Caco-2 (cell line): Measurements from ENCODE around the gene TMEM176A. TPM values are rescaled to one million over a fixed set of nuclear protein-coding genes. Genes with fewer than 3 reads are reported as not detected.

ENCODE experiments used
- BruUV-seq: library from RNA; stranded (reverse); fragments of 400-500 nt; replicated peaks from 2 replicates; lab custom pipeline; 2021; lab: Mats Ljungman, UMichigan
- CTCF ChIA-PET: fragments of 300-600 bp; sonication (Branson Sonifier 250); formaldehyde crosslinking; loops from one replicate; lab custom pipeline; 2022; ENCODE audit warnings: antibody characterized with exemption; lab: Charles Lee
- POLR2A ChIA-PET: fragments of 300-600 bp; sonication (Branson Sonifier 250); formaldehyde crosslinking; loops from one replicate; lab custom pipeline; 2022; ENCODE audit warnings: antibody characterized with exemption; lab: Charles Lee
- DNase-seq, 2 experiments: peaks; one replicate each; pipeline versions ENCODE4 v3.0.0 to v3.0.0-alpha.2; 2020 to 2022
- H3K27me3 ChIP-seq: replicated peaks from 2 replicates; pipeline ENCODE4 v1.6.0; 2011; ENCODE audit warnings: low read length; ENCODE audit not compliant: control insufficient read depth, insufficient read depth
- H3K36me3 ChIP-seq: 2 replicates; pipeline ENCODE4 v1.5.1; 2011; ENCODE audit warnings: low read length; ENCODE audit not compliant: control insufficient read depth, insufficient read depth
- H3K4me1 ChIP-seq: fragments of 250-450 bp; sonication (Bioruptor Pico); 2 replicates; pipeline ENCODE4 v1.5.1; 2020; ENCODE audit warnings: mild to moderate bottlenecking
- H3K4me3 ChIP-seq: 2 replicates; pipeline ENCODE4 v1.5.1; 2011; ENCODE audit warnings: low read depth, mild to moderate bottlenecking, control low read depth, low read length
- H3K9me3 ChIP-seq: fragments of 250-450 bp; sonication (Bioruptor Pico); 2 replicates; pipeline ENCODE4 v1.5.1; 2020; ENCODE audit warnings: mild to moderate bottlenecking, moderate library complexity
- H3K27ac Mint-ChIP-seq: one replicate; pipeline ENCODE4 v1.8.0; 2022; ENCODE audit warnings: mixed read lengths; ENCODE audit not compliant: unreplicated experiment
- H3K27me3 Mint-ChIP-seq: one replicate; pipeline ENCODE4 v1.8.0; 2022; ENCODE audit warnings: mixed read lengths; ENCODE audit not compliant: insufficient read depth, unreplicated experiment
- H3K36me3 Mint-ChIP-seq: one replicate; pipeline ENCODE4 v1.8.0; 2022; ENCODE audit warnings: mild to moderate bottlenecking, mixed read lengths; ENCODE audit not compliant: insufficient read depth, unreplicated experiment
- H3K4me1 Mint-ChIP-seq: one replicate; pipeline ENCODE4 v1.8.0; 2022; ENCODE audit warnings: low read depth, mixed read lengths; ENCODE audit not compliant: unreplicated experiment
- H3K4me3 Mint-ChIP-seq: one replicate; pipeline ENCODE4 v1.8.0; 2022; ENCODE audit warnings: mild to moderate bottlenecking, moderate library complexity, mixed read lengths; ENCODE audit not compliant: unreplicated experiment
- H3K9me3 Mint-ChIP-seq: one replicate; pipeline ENCODE4 v1.8.0; 2022; ENCODE audit warnings: mixed read lengths; ENCODE audit not compliant: unreplicated experiment
- intact Hi-C: fragments of 100-400 bp; cut with micrococcal nuclease; formaldehyde crosslinking; loops from one replicate; pipeline ENCODE4 v1.10.0; 2022; ENCODE audit not compliant: unreplicated experiment
- total RNA-seq: library from RNA; stranded (reverse); gene quantifications from 2 replicates; pipeline ENCODE4 v1.2.3, GENCODE V29; 2022
- TF ChIP-seq, protein P1 (sequence below), 2 experiments: fragments of 200-600 bp in 1 of 2; IDR thresholded peaks; 1 replicate in 1 of 2; 2 replicates in 1 of 2; pipeline versions ENCODE4 v1.5.1 to v1.8.0; 2011 to 2022; ENCODE audit warnings: antibody characterized with exemption in 1 of 2, control low read depth in 1 of 2, inconsistent platforms in 1 of 2, low read depth in 1 of 2, low read length in 1 of 2, mild to moderate bottlenecking in 1 of 2, moderate library complexity in 1 of 2; ENCODE audit not compliant: insufficient read depth in 1 of 2, severe bottlenecking in 1 of 2, unreplicated experiment in 1 of 2

Gene TMEM176A
- total RNA-seq, 1 experiment from 2014 or later: 49.6 TPM

- TF ChIP-seq, protein P1, sequence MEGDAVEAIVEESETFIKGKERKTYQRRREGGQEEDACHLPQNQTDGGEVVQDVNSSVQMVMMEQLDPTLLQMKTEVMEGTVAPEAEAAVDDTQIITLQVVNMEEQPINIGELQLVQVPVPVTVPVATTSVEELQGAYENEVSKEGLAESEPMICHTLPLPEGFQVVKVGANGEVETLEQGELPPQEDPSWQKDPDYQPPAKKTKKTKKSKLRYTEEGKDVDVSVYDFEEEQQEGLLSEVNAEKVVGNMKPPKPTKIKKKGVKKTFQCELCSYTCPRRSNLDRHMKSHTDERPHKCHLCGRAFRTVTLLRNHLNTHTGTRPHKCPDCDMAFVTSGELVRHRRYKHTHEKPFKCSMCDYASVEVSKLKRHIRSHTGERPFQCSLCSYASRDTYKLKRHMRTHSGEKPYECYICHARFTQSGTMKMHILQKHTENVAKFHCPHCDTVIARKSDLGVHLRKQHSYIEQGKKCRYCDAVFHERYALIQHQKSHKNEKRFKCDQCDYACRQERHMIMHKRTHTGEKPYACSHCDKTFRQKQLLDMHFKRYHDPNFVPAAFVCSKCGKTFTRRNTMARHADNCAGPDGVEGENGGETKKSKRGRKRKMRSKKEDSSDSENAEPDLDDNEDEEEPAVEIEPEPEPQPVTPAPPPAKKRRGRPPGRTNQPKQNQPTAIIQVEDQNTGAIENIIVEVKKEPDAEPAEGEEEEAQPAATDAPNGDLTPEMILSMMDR (IDR thresholded peaks at IDR 0.05; ENCODE audit: insufficient read depth in 1 of 2, low read depth in 1 of 2, low read length in 1 of 2, severe bottlenecking in 1 of 2, unreplicated experiment in 1 of 2): no peak
Observed at GRCh38 chr7:150835019-150835418, 34.5 kb downstream of the TMEM176A start.

DNA sequence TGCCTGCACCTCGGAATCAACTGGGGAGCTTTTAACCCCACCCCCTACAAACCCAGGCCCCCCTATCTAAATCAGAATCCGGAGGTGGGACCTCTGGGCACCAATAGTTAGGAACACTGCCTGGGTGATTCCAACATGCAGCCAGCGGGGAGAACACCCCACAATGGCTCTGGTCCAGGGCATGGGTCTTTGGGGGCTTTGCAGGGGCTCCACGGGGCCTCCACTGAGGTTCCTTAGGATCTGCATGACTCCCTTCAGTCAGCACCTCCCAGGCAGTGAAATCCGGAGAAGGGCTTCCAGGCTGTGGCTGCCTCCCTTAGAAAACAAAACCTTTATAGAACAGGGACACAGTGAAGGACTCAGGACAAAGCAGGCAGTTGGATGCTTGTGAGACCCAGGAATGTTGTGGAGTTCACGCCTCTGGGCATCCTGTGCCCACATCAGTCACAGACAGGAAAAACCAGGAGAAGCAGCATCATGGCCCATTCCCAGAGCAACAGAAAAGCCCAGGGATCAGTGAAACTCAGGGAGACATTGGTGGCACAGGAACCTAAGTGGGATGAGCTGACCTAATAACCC, 35.2 kb downstream of the TMEM176A start:
- no TSS peak for BruUV-seq
- H3K9me3 Mint-ChIP-seq: no peaks in the 10 kb centered on the region
- peaks cover 5% of the 10 kb centered on the region for H3K4me1 Mint-ChIP-seq
- H3K27me3 ChIP-seq: no peaks in the 10 kb centered on the region
- POLR2A ChIA-PET: no interaction called here
- no peak overlapping the region for H3K4me3 ChIP-seq
- H3K4me3 Mint-ChIP-seq: no peak overlapping the region
- H3K36me3 Mint-ChIP-seq: no peaks in the 10 kb centered on the region
- DNase-seq: no peak
- no peaks in the 10 kb centered on the region for H3K9me3 ChIP-seq
- intact Hi-C loops: no loop called here
- CTCF ChIA-PET: no interaction called here
- no peaks in the 10 kb centered on the region for H3K36me3 ChIP-seq
- TF ChIP-seq, protein P1 (IDR thresholded peaks at IDR 0.05; ENCODE audit: insufficient read depth in 1 of 2, low read depth in 1 of 2, low read length in 1 of 2, severe bottlenecking in 1 of 2, unreplicated experiment in 1 of 2): no peak
- no peak overlapping the region for H3K27ac Mint-ChIP-seq
- no peaks in the 10 kb centered on the region for H3K27me3 Mint-ChIP-seq
- H3K4me1 ChIP-seq: peaks cover 6% of the 10 kb centered on the region

More at GRCh38 chr7:150835019-150835418, 34.5 kb downstream of the TMEM176A start:
- H3K9me3 ChIP-seq: no peaks in the 10 kb centered on the region
- Mint-ChIP-seq H3K4me1 (peaks cover 13% of the 10 kb centered on the region), H3K27ac (no peak overlapping the region), H3K36me3 (no peaks in the 10 kb centered on the region), H3K27me3 (no peaks in the 10 kb centered on the region), H3K4me3 (no peak overlapping the region), H3K9me3 (no peaks in the 10 kb centered on the region)
- intact Hi-C loops: no loop called here
- ChIA-PET POLR2A (no interaction called here), CTCF (no interaction called here)
- no TSS peak for BruUV-seq
- no peaks in the 10 kb centered on the region for H3K36me3 ChIP-seq
- no peaks in the 10 kb centered on the region for H3K27me3 ChIP-seq
- DNase-seq: no peak
- peaks cover 12% of the 10 kb centered on the region for H3K4me1 ChIP-seq
- no peak overlapping the region for H3K4me3 ChIP-seq

DNA sequence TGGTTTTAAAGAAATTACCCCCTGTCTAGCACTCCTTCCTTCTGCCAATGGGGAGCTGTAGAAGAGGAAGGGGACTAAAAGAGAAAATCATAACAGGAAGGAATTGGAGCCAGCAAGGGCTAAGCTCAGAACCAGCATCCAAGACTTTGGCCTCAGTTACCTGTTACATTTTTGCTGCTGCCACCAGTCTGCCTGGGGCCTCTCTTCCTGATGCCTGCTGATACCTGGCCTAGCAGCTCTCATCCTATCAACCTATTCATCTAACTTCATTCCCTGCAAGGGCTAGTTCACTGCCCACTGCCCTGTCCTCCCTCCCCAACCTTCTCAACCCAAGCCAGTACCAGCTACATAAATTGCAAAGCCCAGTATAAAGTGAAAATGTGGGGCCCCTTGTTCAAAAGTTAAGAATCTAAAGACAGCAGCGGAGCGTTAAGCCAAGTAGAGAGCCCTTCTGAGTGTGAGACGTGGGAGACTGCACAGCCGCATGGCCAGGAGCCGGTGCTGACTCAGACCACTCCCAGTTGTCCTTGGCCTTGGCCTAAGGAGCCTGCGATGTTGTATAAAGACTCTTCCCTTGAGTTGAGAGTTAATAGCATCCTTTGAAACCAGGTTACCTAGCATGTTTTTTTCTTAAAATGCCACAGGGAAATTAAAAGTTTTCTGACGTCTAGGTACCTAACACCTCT, 38.5 kb downstream of the TMEM176A start:
- Mint-ChIP-seq H3K36me3 (no peaks in the 10 kb centered on the region), H3K4me3 (no peak overlapping the region), H3K27me3 (no peaks in the 10 kb centered on the region), H3K4me1 (no peaks in the 10 kb centered on the region), H3K9me3 (no peaks in the 10 kb centered on the region), H3K27ac (no peak overlapping the region)
- intact Hi-C loops: no loop called here
- H3K4me1 ChIP-seq: no peaks in the 10 kb centered on the region
- DNase-seq: no peak
- ChIA-PET POLR2A (no interaction called here), CTCF (interaction anchor here (0.6 kb wide), 1 partner anchor 55 kb away, joined by 4 read pairs; no protein-coding TSS in a partner anchor)
- no peak overlapping the region for H3K4me3 ChIP-seq
- H3K9me3 ChIP-seq: no peaks in the 10 kb centered on the region
- no peaks in the 10 kb centered on the region for H3K27me3 ChIP-seq
- BruUV-seq: no TSS peak
- TF ChIP-seq, protein P1 (IDR thresholded peaks at IDR 0.05; ENCODE audit: insufficient read depth in 1 of 2, low read depth in 1 of 2, low read length in 1 of 2, severe bottlenecking in 1 of 2, unreplicated experiment in 1 of 2): no peak
- no peaks in the 10 kb centered on the region for H3K36me3 ChIP-seq
